CD4-positive, alpha-beta T cell (primary cell): Measurements from ENCODE around the gene WASF3. TPM values are rescaled to one million over a fixed set of nuclear protein-coding genes. Genes with fewer than 3 reads are reported as not detected.

ENCODE experiments used
- ATAC-seq: fragments of 200-7000 bp; cut with Tn5 transposase; one replicate; pipeline ENCODE4 v1.10.0; 2022; ENCODE audit warnings: mild to moderate bottlenecking; ENCODE audit not compliant: poor library complexity
- CTCF ChIA-PET: fragments of 350-600 bp; sonication (Branson Sonifier 250); formaldehyde crosslinking; loops from one replicate; lab custom pipeline; 2021; ENCODE audit warnings: antibody characterized with exemption, inconsistent platforms; lab: Charles Lee
- POLR2A ChIA-PET: fragments of 350-600 bp; sonication (Branson Sonifier 250); formaldehyde crosslinking; loops from one replicate; lab custom pipeline; 2021; ENCODE audit warnings: antibody characterized with exemption, inconsistent platforms; lab: Charles Lee
- DNase-seq, 14 experiments: peaks; one replicate each; pipeline ENCODE4 v3.0.0-alpha.2; 2013 to 2020; ENCODE audit warnings: mixed read lengths in 2 of 14
- H3K27ac ChIP-seq, 2 donors: one replicate each; pipeline versions ENCODE4 v1.5.1 to v1.7.0; 2013; ENCODE audit warnings: low read length in 2 of 2, low read depth in 1 of 2, mild to moderate bottlenecking in 1 of 2
- H3K27me3 ChIP-seq, 2 experiments: 1 replicate in 1 of 2; 2 replicates in 1 of 2; pipeline versions ENCODE4 v1.6.1 to v1.7.0; 2013; ENCODE audit warnings: low read length in 2 of 2, control low read depth in 1 of 2, mild to moderate bottlenecking in 1 of 2, moderate library complexity in 1 of 2; ENCODE audit not compliant: insufficient read depth in 2 of 2, control insufficient read depth in 1 of 2
- H3K36me3 ChIP-seq: one replicate; pipeline ENCODE4 v1.6.1; 2013; ENCODE audit warnings: low read length, control low read depth; ENCODE audit not compliant: insufficient read depth
- H3K4me1 ChIP-seq: one replicate; pipeline ENCODE4 v1.6.1; 2013; ENCODE audit warnings: low read length, control low read depth; ENCODE audit not compliant: insufficient read depth
- H3K4me3 ChIP-seq: one replicate; pipeline ENCODE4 v1.5.1; 2013; ENCODE audit warnings: mild to moderate bottlenecking, low read length, moderate library complexity
- H3K9me3 ChIP-seq, 2 experiments: 1 replicate in 1 of 2; 2 replicates in 1 of 2; pipeline versions ENCODE4 v1.6.1 to v1.7.0; 2013; ENCODE audit warnings: low read length in 2 of 2, mild to moderate bottlenecking in 2 of 2, control low read depth in 1 of 2, moderate library complexity in 1 of 2; ENCODE audit not compliant: control insufficient read depth in 1 of 2, insufficient read depth in 1 of 2
- H3K27ac Mint-ChIP-seq: one replicate; pipeline ENCODE4 v1.8.0; 2020; ENCODE audit warnings: mixed read lengths
- H3K27me3 Mint-ChIP-seq: one replicate; pipeline ENCODE4 v1.8.0; 2021; ENCODE audit warnings: mixed read lengths
- H3K36me3 Mint-ChIP-seq: one replicate; pipeline ENCODE4 v1.8.0; 2021; ENCODE audit warnings: low read depth, mixed read lengths
- H3K4me1 Mint-ChIP-seq: one replicate; pipeline ENCODE4 v1.8.0; 2021; ENCODE audit warnings: low read depth, mixed read lengths
- H3K4me3 Mint-ChIP-seq: one replicate; pipeline ENCODE4 v1.8.0; 2020; ENCODE audit warnings: mild to moderate bottlenecking, mixed read lengths
- H3K9me3 Mint-ChIP-seq: one replicate; pipeline ENCODE4 v1.8.0; 2020; ENCODE audit warnings: mixed read lengths
- CTCF ChIP-seq: fragments of 200-600 bp; IDR thresholded peaks from one replicate; pipeline ENCODE4 v1.8.0; 2022; ENCODE audit warnings: antibody characterized with exemption, mild to moderate bottlenecking
- intact Hi-C, 2 experiments: fragments of 100-400 bp; cut with DNase I in 1 of 2; cut with micrococcal nuclease in 1 of 2; formaldehyde crosslinking; loops; one replicate each; pipeline versions ENCODE4 v1.15.1 to v1.9.0; 2023 to 2025; cut with DNase I, micrococcal nuclease
- total RNA-seq, 174 experiments: library from RNA in 2 of 174; stranded (reverse) in 2 of 174; gene quantifications; one replicate each; pipeline ENCODE4 v1.2.3 and lab custom pipeline; 2021 to 2026

WASF3 gene
- total RNA-seq, 2 experiments from 2014 or later, result 0.08 TPM; not detected in 1

DNA sequence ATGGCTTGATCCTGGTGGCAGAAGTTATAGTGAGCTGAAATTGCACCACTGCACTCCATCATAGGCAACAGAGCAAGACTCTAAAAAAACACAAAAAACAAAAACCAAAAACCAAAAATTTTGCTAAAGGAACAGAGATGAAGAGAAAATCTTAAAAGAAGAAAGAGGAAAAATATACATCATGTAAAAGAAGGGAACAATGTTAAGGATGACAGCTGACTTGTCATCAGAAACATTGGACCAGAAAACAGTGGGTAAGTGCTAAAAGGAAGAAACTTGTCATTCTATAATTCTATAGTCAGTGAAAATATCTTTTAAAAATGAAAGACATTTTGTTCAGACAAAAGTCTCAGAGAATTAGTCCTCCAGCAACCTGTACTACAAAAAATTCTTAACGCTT lies 93.8 kb downstream of the WASF3 start:
- Mint-ChIP-seq H3K27me3 (peaks cover 18% of the 10 kb centered on the region), H3K36me3 (no peaks in the 10 kb centered on the region), H3K9me3 (peaks cover 3% of the 10 kb centered on the region), H3K4me3 (no peak overlapping the region), H3K27ac (no peak overlapping the region), H3K4me1 (no peaks in the 10 kb centered on the region)
- Histone ChIP-seq H3K4me3 (no peak overlapping the region), H3K27ac (no peak overlapping the region), H3K9me3 (no peaks in the 10 kb centered on the region), H3K27me3 (peaks cover 7 to 8% of the 10 kb centered on the region in 2 experiments), H3K36me3 (no peaks in the 10 kb centered on the region), H3K4me1 (no peaks in the 10 kb centered on the region)
- ChIA-PET CTCF (no interaction called here), POLR2A (no interaction called here)
- no peak for TF ChIP-seq CTCF
- no peak for DNase-seq
- intact Hi-C loops, result no loop called here
- no peak for ATAC-seq

DNA sequence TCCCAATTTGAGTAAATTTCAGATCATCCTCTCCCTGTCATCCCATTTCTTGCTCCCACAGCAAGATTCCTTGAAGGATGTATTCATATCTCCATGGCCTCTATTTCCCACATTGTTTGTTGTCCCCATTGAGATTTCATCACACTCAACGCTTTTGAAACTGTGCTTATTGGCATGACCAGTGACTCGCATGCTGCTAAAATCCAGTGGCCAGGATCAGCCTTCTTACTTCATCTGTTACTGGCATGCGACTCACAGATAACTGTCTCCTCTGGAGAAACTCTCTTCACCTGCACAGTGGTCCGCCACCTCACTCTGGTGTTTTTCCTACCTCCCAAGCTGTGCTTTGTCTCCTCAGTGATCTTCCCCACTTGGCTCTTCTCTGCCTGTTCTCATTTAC lies 95.8 kb downstream of the WASF3 start:
- H3K4me3 ChIP-seq, result no peak overlapping the region
- H3K27me3 Mint-ChIP-seq, result peaks cover 4% of the 10 kb centered on the region
- no peak for TF ChIP-seq CTCF
- H3K4me3 Mint-ChIP-seq, result no peak overlapping the region
- CTCF ChIA-PET, result no interaction called here
- H3K4me1 Mint-ChIP-seq, result no peaks in the 10 kb centered on the region
- no peaks in the 10 kb centered on the region for H3K36me3 ChIP-seq
- peaks cover 0 to 6% of the 10 kb centered on the region in 2 experiments for H3K27me3 ChIP-seq
- no peak for DNase-seq
- no peak for ATAC-seq
- no peaks in the 10 kb centered on the region for H3K9me3 ChIP-seq
- intact Hi-C loops, result no loop called here
- POLR2A ChIA-PET, result no interaction called here
- no peaks in the 10 kb centered on the region for H3K4me1 ChIP-seq
- no peak overlapping the region for H3K27ac Mint-ChIP-seq
- no peak overlapping the region for H3K27ac ChIP-seq
- H3K36me3 Mint-ChIP-seq, result no peaks in the 10 kb centered on the region
- peaks cover 3% of the 10 kb centered on the region for H3K9me3 Mint-ChIP-seq

- Mint-ChIP-seq H3K4me3 (no peak overlapping the region), H3K27ac (no peak overlapping the region), H3K36me3 (no peaks in the 10 kb centered on the region), H3K9me3 (peaks cover 3% of the 10 kb centered on the region), H3K27me3 (no peaks in the 10 kb centered on the region), H3K4me1 (no peaks in the 10 kb centered on the region)
- ChIA-PET POLR2A (no interaction called here), CTCF (no interaction called here)
- TF ChIP-seq CTCF, result no peak
- Histone ChIP-seq H3K27me3 (peaks cover 0 to 6% of the 10 kb centered on the region in 2 experiments), H3K9me3 (no peaks in the 10 kb centered on the region), H3K27ac (no peak overlapping the region), H3K4me3 (no peak overlapping the region), H3K4me1 (no peaks in the 10 kb centered on the region), H3K36me3 (no peaks in the 10 kb centered on the region)
- ATAC-seq, result no peak
- no peak for DNase-seq
- intact Hi-C loops, result no loop called here
These were observed 96.4 kb downstream of the WASF3 start for GRCh38 chr13:26653842-26654241.
